HG02885 (cell line): Measurements from ENCODE around the gene ETV5.

Source experiments
- ATAC-seq: cut with Tn5 transposase; IDR thresholded peaks from one replicate; pipeline ENCODE4 v1.9.1; 2021; ENCODE audit warnings: mild to moderate bottlenecking; ENCODE audit not compliant: unreplicated experiment, poor library complexity

ETV5 gene

GRCh38 chr3:186108941-186109865 is at the start of gene ETV5:
ETV5 (minus strand) TSS chr3:186109089; CDS start chr3:186105868, 3,221 bp downstream.
- peak; percentile 93 for ATAC-seq

GRCh38 chr3:186154641-186155040 is 45.8 kb upstream of the ETV5 start:
- no peak for ATAC-seq

- ATAC-seq, result peak; percentile 87
Observed at GRCh38 chr3:186152889-186153292, 44.0 kb upstream of the ETV5 start.

GRCh38 chr3:186152361-186152798 is 43.5 kb upstream of the ETV5 start:
- peak; percentile 15 for ATAC-seq

- ATAC-seq, result no peak
Observed at GRCh38 chr3:186151077-186151971, 42.4 kb upstream of the ETV5 start.

DNA sequence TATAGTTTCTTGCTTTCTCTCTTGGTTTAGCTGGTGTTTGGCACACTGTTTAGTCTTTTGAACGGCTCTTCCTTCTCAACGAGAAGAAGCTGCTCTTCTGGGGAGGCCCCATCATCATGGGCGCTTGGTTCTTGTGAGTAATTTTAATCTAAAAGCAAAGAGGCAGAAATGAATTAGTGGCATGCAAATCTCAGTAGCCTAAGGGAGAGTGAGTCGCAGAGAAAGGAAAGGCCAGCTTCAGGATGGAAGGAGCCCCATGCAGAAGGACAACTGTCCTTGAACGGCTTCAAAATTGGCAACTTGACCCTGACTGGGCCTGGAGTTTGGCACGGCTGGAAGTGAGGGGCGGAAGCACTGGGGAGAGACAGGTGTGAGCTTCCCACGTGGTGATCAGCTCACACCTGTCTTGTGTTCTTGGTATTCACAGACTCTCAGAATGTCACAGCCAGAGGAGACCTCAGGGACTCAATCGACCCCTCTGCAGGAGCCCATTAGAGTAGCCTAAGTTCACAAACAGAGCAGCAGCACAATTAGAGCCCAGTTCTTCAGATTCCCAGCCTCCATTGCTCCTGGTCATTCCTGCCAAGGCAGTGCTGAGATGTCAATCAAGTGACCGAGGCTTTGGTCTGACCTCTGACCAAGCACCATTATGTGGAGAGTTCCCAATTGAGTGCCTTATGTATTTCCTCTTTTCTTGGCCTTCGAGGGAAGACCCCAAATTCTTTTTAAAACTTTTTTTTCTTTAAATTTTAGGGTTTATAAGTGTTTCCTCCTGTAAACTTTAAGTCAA is 41.3 kb upstream of the ETV5 start:
- ATAC-seq, result no peak

DNA sequence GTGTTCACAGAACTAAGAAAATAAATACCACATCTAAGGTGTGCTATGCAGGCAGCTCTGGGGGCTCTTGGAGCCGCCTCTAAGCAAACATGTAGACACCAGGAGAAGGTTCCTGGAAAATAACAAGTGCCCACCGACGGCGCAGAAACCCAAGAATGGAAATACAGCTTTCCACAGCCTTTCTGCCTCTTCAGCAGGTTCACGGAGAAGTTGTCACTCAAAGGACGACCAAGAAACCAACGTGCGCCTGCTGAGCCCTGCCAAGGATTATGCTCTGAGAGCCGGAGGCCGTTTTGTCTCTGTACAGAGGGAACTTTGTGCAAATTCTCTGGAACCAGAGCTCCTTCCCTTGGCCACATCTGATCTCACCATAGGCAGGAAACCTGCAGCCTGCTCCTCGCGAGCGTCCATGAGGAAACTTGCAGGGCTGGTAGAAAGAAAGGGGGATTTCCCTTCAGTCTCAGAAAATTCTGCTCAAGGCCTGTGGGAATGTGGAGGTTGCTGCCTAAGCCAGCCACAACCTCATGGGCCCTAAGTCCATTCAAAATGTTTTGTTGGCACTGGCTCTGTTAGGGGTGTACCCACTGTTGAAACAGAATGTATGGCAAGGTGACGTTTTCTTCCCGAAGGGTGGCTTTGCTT is 40.6 kb upstream of the ETV5 start:
- no peak for ATAC-seq

- ATAC-seq, result no peak
Observed at GRCh38 chr3:186144257-186144656, 35.4 kb upstream of the ETV5 start.

DNA sequence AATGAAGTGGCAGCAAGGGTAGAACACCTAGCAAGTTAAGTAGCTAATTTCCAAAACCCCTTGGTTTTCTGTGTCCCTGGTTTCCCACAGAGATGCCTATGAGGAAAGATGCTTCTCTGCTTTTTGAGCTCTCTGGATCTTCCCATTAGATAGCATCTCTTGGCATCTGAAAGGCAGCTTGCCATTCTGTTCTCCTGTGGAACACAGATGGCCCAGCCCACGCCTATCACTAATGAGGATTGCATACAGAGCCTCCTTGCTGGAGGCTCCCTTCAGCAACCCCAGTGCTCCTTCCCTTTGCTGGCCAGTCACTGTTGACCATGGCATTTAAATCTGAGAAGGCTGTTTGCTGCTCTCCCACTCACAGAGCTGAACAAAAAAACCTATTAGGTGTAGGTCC is 34.4 kb upstream of the ETV5 start:
- no peak for ATAC-seq

GRCh38 chr3:186142393-186142932 is 33.6 kb upstream of the ETV5 start:
- no peak for ATAC-seq

DNA sequence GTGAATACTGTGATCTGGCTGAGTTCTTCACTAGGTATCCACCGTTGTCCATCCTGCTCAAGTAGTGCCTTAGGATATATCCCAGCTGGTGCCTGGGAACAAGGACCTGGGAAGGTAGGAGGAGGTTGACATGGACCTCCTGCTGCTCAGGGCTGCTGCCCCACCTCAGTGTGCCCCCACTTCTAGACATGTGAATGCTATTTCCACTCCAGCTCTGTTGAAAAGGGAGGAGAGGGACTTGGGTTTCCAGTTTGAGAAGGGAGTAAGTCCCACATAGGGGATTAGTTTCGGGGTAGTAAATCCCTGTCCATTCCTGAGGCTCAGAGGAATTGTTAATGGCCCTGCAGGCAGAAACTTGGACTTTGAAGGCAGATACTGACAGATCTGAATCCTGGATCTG is 32.9 kb upstream of the ETV5 start:
- ATAC-seq, result no peak

- no peak for ATAC-seq
Observed at GRCh38 chr3:186138272-186138981, 29.5 kb upstream of the ETV5 start.

DNA sequence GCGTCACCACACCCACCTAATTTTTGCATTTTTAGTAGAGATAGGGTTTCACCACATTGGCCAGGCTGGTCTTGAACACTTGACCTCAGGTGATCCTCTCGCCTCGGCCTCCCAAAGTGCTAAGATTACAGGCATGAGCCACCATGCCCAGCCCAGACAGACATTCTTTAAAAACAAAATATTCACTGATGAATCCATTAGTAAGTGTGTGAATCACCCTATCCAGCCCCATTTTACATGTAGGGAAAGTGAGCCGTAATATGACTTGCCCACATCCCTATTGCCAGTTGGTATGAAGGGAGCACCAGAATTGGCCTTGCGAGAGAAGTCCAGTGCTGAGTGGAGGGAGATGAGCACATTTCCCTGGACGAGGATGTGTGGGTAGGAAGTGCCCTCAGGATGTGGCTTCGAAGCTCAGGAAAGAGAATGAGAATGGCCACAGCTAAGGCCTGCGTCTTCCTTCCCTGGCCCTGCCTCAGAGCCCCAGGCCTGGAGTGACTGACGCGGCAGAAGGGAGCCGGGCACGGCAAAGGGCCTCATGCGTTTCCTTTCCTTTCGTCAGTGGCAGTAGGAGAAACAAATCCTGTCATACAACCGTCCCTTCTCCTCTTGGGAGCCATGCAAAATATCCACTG is 28.3 kb upstream of the ETV5 start:
- ATAC-seq, result no peak

- no peak for ATAC-seq
Observed at GRCh38 chr3:186133980-186134379, 25.1 kb upstream of the ETV5 start.

DNA sequence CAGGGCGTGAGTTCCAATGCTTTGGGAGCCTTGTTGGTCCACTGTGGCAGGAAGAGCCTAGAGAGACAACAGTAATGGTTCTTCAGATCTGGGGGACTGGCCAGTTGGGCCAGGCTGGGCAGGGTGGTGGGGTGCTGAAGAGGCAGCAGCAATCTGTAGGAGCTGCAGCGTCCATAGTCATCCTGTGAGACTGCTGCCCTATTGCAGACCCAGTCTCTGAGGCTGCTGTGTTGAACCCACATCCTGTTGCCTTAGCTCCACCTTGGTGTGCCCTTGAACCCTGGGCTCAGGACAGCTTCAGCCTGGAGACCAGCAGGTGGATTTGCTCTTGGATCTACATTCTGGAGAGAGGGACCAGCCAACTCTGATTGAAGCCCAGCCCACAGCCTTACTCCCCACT is 23.6 kb upstream of the ETV5 start:
- no peak for ATAC-seq

- no peak for ATAC-seq
Observed at GRCh38 chr3:186129206-186129605, 20.3 kb upstream of the ETV5 start.

DNA sequence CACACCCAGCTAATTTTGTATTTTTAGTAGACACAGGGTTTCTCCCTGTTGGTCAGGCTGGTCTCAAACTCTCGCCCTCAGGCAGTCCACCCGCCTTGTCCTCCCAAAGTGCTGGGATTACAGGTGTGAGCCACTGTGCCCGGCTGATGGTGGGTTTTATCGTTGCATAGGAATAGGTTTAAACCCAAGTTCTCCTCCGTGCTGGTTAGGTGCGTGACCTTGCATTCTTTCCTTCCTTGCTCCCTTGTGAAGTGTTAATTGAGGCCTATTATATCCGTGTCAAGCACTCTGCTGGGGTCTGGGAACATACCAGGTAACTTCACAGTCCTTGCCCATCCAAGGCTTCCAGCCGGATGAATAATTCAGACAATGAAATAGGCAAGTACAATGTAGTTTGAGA is 19.3 kb upstream of the ETV5 start:
- ATAC-seq, result no peak

DNA sequence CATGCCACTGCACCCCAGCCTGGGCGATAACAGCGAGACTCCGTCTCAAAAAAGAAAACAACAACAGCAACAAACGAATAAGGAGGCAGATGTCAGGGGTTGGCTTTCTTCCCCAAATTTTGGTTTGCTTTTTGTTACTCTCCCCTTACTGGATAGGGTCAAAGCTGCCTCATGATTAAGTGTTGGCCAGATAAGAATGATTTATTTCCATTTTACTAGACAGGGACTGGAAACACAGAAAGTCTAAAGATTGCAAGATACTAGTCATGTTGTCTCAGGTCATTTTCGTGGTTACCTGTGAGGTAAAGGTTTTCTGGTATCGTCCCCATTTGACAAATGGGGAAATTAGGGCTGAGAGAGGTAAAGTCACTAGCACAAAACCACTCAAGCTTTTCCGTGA is 18.6 kb upstream of the ETV5 start:
- no peak for ATAC-seq

DNA sequence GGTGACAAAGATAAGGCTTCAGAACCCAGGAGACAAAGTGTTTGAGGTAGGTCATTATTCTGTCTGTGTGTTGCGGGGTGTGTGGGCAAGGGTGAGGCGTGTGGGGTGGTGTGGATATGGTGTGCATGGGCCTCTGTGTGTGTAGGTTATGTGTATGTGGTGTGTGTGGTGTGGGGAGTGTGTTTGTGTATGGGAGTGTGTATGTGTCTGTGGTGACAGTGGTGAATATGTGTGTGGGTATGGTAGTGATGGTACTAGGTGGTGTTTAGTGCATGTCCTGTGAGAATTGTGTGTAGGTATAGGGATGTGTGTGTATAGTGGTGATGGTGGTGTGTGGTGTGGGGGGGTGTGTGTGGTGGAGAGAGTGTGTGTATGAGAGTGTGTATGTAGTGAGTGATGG is 16.2 kb upstream of the ETV5 start:
- no peak for ATAC-seq
